H9 (cell line): ENCODE data around the gene RASGRF1. TPM values are rescaled to one million over a fixed set of nuclear protein-coding genes. Genes with fewer than 3 reads are reported as not detected.

Source experiments
- DNase-seq: peaks from one replicate; pipeline ENCODE4 v3.0.0-alpha.2; 2017
- H2AFZ ChIP-seq: one replicate; pipeline ENCODE4 v1.6.1; 2013; ENCODE audit warnings: mild to moderate bottlenecking, low read length, control low read depth, moderate library complexity
- H2AK5ac ChIP-seq: 2 replicates; pipeline ENCODE4 v1.6.1; 2013; ENCODE audit warnings: low read length, control low read depth, mixed read lengths; ENCODE audit not compliant: insufficient read length
- H2BK120ac ChIP-seq: one replicate; pipeline ENCODE4 v1.6.1; 2013; ENCODE audit warnings: low read depth, mild to moderate bottlenecking, low read length, control low read depth, inconsistent platforms; ENCODE audit not compliant: poor library complexity, severe bottlenecking
- H2BK12ac ChIP-seq: 2 replicates; pipeline ENCODE4 v1.6.1; 2013; ENCODE audit warnings: low read length, control low read depth, mixed read lengths, low read depth; ENCODE audit not compliant: insufficient read length
- H2BK15ac ChIP-seq: 2 replicates; pipeline ENCODE4 v1.6.1; 2013; ENCODE audit warnings: low read depth, low read length, control low read depth
- H2BK20ac ChIP-seq: one replicate; pipeline ENCODE4 v1.6.1; 2013; ENCODE audit warnings: low read depth, mild to moderate bottlenecking, low read length, control low read depth, inconsistent platforms; ENCODE audit not compliant: poor library complexity, severe bottlenecking
- H2BK5ac ChIP-seq: 2 replicates; pipeline ENCODE4 v1.6.1; 2013; ENCODE audit warnings: low read length, control low read depth, mixed read lengths; ENCODE audit not compliant: insufficient read length
- H3K14ac ChIP-seq: 2 replicates; pipeline ENCODE4 v1.6.1; 2013; ENCODE audit warnings: low read length, control low read depth; ENCODE audit not compliant: insufficient read depth
- H3K18ac ChIP-seq: 2 replicates; pipeline ENCODE4 v1.6.1; 2013; ENCODE audit warnings: low read depth, mild to moderate bottlenecking, mixed read lengths, low read length, control low read depth; ENCODE audit not compliant: insufficient read length
- H3K23ac ChIP-seq: 2 replicates; pipeline ENCODE4 v1.6.1; 2013; ENCODE audit warnings: low read length, control low read depth, mixed read lengths, low read depth; ENCODE audit not compliant: insufficient read length
- H3K23me2 ChIP-seq: 2 replicates; pipeline ENCODE4 v1.6.1; 2013; ENCODE audit warnings: low read depth, mild to moderate bottlenecking, mixed read lengths, low read length, control low read depth; ENCODE audit not compliant: insufficient read length, poor library complexity, severe bottlenecking
- H3K27ac ChIP-seq: 2 replicates; pipeline ENCODE4 v1.5.1; 2013; ENCODE audit warnings: low read length, control low read depth, mixed read lengths, low read depth; ENCODE audit not compliant: insufficient read length
- H3K27me3 ChIP-seq: 2 replicates; pipeline ENCODE4 v1.6.1; 2013; ENCODE audit warnings: low read length, control low read depth, inconsistent platforms; ENCODE audit not compliant: insufficient read depth
- H3K4ac ChIP-seq: 2 replicates; pipeline ENCODE4 v1.6.1; 2013; ENCODE audit warnings: low read depth, mild to moderate bottlenecking, control low read depth, inconsistent platforms, low read length, moderate library complexity
- H3K4me1 ChIP-seq: 2 replicates; pipeline ENCODE4 v1.6.1; 2013; ENCODE audit warnings: low read length, control low read depth, inconsistent platforms; ENCODE audit not compliant: insufficient read depth
- H3K4me2 ChIP-seq: 2 replicates; pipeline ENCODE4 v1.6.1; 2013; ENCODE audit warnings: low read length, control low read depth, mixed read lengths; ENCODE audit not compliant: insufficient read length, insufficient read depth
- H3K56ac ChIP-seq: 2 replicates; pipeline ENCODE4 v1.6.1; 2013; ENCODE audit warnings: low read depth, mild to moderate bottlenecking, mixed read lengths, low read length, control low read depth; ENCODE audit not compliant: insufficient read length
- H3K79me1 ChIP-seq: 2 replicates; pipeline ENCODE4 v1.6.1; 2013; ENCODE audit warnings: low read depth, mild to moderate bottlenecking, moderate library complexity, low read length, control low read depth, inconsistent platforms; ENCODE audit not compliant: insufficient read depth, poor library complexity, severe bottlenecking
- H3K79me2 ChIP-seq: 2 replicates; pipeline ENCODE4 v1.6.1; 2013; ENCODE audit warnings: low read length, control low read depth, inconsistent platforms; ENCODE audit not compliant: insufficient read depth
- H3K9ac ChIP-seq: 2 replicates; pipeline ENCODE4 v1.6.1; 2013; ENCODE audit warnings: low read length, control low read depth, mixed read lengths; ENCODE audit not compliant: insufficient read length; ENCODE audit errors: extremely low read depth
- H3K9me3 ChIP-seq: one replicate; pipeline ENCODE4 v1.6.1; 2013; ENCODE audit warnings: low read depth, low read length, inconsistent platforms; ENCODE audit not compliant: control insufficient read depth
- H3T11ph ChIP-seq: one replicate; pipeline ENCODE4 v1.6.1; 2013; ENCODE audit warnings: mild to moderate bottlenecking, low read length, control low read depth, inconsistent platforms
- H4K20me1 ChIP-seq: one replicate; pipeline ENCODE4 v1.6.1; 2013; ENCODE audit not compliant: control insufficient read depth, insufficient read length, insufficient read depth
- H4K5ac ChIP-seq: 2 replicates; pipeline ENCODE4 v1.6.1; 2013; ENCODE audit warnings: low read depth, mild to moderate bottlenecking, mixed read lengths, low read length, control low read depth; ENCODE audit not compliant: insufficient read length
- H4K8ac ChIP-seq: replicated peaks from 2 replicates; pipeline ENCODE4 v1.6.1; 2013; ENCODE audit warnings: low read length, control low read depth, mixed read lengths, low read depth; ENCODE audit not compliant: insufficient read length
- H4K91ac ChIP-seq: 2 replicates; pipeline ENCODE4 v1.6.1; 2013; ENCODE audit warnings: low read depth, mild to moderate bottlenecking, moderate library complexity, mixed read lengths, low read length, control low read depth; ENCODE audit not compliant: insufficient read length
- H3K27ac Mint-ChIP-seq, 3 experiments: 2 replicates in 2 of 3; 3 replicates in 1 of 3; pipeline ENCODE4 v1.8.0; 2020 to 2021; ENCODE audit warnings: mixed read lengths in 3 of 3, mild to moderate bottlenecking in 1 of 3, moderate library complexity in 1 of 3
- H3K27me3 Mint-ChIP-seq: 2 replicates; pipeline ENCODE4 v1.8.0; 2021; ENCODE audit warnings: low read depth, mild to moderate bottlenecking, moderate library complexity, mixed read lengths
- H3K36me3 Mint-ChIP-seq, 3 experiments: 2 replicates in 2 of 3; 3 replicates in 1 of 3; pipeline ENCODE4 v1.8.0; 2020 to 2021; ENCODE audit warnings: low read depth in 3 of 3, mixed read lengths in 3 of 3; ENCODE audit not compliant: insufficient read depth in 1 of 3
- H3K4me1 Mint-ChIP-seq, 2 experiments: 2 replicates each; pipeline ENCODE4 v1.8.0; 2020; ENCODE audit warnings: mixed read lengths in 2 of 2
- H3K4me3 Mint-ChIP-seq, 2 experiments: 2 replicates in 1 of 2; 3 replicates in 1 of 2; pipeline ENCODE4 v1.8.0; 2020 to 2021; ENCODE audit warnings: mild to moderate bottlenecking in 2 of 2, mixed read lengths in 2 of 2, moderate library complexity in 1 of 2
- H3K9me3 Mint-ChIP-seq, 2 experiments: 2 replicates in 1 of 2; 3 replicates in 1 of 2; pipeline ENCODE4 v1.8.0; 2020; ENCODE audit warnings: mild to moderate bottlenecking in 2 of 2, mixed read lengths in 2 of 2, moderate library complexity in 1 of 2
- WGBS: extraction: QIAGEN DNeasy Blood & Tissue Kit; methylation state at CpG from one replicate; pipeline ENCODE4 v1.1.7; 2013; ENCODE audit warnings: missing lambda C conversion rate, low lambda C conversion rate, mixed read lengths; ENCODE audit not compliant: insufficient read length; ENCODE audit errors: extremely low coverage; 5-methylcytosine and 5-hydroxymethylcytosine counted together
- total RNA-seq: library from RNA; stranded (reverse); gene quantifications from 2 replicates; pipeline ENCODE4 v1.2.1, GENCODE V29; 2021
- TF ChIP-seq, protein P1 (sequence below): fragments of 200-600 bp; sonication (generic); conservative IDR thresholded peaks from 3 replicates; pipeline ENCODE4 v1.8.0; 2021; ENCODE audit warnings: antibody characterized with exemption, mild to moderate bottlenecking

The RASGRF1 gene
- total RNA-seq, 1 experiment from 2014 or later = 0.48 TPM

DNA sequence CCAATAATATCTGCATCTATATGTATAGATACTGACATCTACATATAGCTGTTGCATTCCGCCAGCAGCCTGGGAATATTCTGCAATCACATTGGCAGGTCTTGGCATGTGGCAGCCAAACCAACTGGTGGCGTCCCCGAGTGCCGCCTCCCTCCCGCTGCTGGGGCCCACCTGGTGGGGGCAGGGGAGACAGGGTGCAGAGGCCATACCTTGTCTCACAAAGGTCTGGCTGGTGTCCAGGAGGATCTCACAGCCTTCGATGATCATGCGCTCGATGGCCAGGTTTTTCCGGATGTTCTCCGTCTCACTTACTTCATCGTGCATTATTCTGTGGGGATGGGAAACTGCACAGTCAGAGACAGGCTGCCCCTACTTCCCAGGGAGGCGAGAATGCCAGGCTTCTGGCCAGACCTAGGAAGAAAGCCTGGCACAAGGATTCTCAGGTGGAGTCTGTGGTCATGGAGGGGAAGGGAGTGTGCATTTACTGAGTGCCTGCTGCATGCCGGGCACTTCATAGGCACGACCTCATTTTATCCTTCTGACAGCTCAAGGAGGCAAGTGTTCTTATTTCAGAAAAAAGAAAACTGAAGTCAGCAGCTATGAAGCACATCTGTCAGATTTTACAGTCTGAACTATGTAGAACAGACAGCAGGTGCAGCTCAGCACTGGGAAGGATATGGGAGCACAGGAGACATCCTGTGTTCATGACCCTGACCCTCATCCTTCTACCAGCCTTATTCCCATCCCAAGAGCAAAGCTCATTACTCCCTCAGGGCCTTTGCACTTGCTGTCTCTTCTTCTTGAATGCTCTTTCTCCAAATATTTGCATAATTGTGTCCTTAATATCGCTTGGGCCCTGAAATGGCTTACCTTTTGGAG, 62.8 kb downstream of the RASGRF1 start:
- DNase-seq = no peak
- Histone ChIP-seq H3K4me2 (no peak overlapping the region), H3K27ac (no peak overlapping the region), H2BK5ac (no peak overlapping the region), H3K9me3 (no peaks in the 10 kb centered on the region), H3K14ac (no peak overlapping the region; the same call in 1 of the 2 replicates), H3T11ph (no peak overlapping the region), H3K27me3 (no peaks in the 10 kb centered on the region), H4K5ac (no peak overlapping the region), H3K56ac (no peak overlapping the region), H3K79me2 (no peaks in the 10 kb centered on the region), H2BK12ac (no peak overlapping the region), H3K9ac (no peak overlapping the region), H4K91ac (no peak overlapping the region), H3K18ac (no peak overlapping the region), H2BK20ac (no peak overlapping the region), H4K8ac (no peak overlapping the region), H2BK120ac (no peak overlapping the region), H2AFZ (no peak overlapping the region), H3K23ac (no peak overlapping the region), H4K20me1 (no peaks in the 10 kb centered on the region), H3K23me2 (peaks cover 2% of the 10 kb centered on the region), H2BK15ac (no peak overlapping the region), H2AK5ac (no peak overlapping the region), H3K4ac (no peak overlapping the region), H3K4me1 (no peaks in the 10 kb centered on the region), H3K79me1 (no peaks in the 10 kb centered on the region)
- Mint-ChIP-seq H3K27me3 (peaks cover 3% of the 10 kb centered on the region), H3K4me3 (no peak overlapping the region), H3K36me3 (peaks cover 2 to 12% (median 4%) of the 10 kb centered on the region in 3 experiments; a peak in 4 of 7 replicates), H3K9me3 (peaks cover 10 to 16% of the 10 kb centered on the region in 2 experiments), H3K4me1 (peaks cover 6 to 8% of the 10 kb centered on the region in 2 experiments; a peak in 3 of 4 replicates), H3K27ac (no peak overlapping the region)
- WGBS = no CpG with 5 or more reads among the region's 15 CpGs
- TF ChIP-seq, protein P1, sequence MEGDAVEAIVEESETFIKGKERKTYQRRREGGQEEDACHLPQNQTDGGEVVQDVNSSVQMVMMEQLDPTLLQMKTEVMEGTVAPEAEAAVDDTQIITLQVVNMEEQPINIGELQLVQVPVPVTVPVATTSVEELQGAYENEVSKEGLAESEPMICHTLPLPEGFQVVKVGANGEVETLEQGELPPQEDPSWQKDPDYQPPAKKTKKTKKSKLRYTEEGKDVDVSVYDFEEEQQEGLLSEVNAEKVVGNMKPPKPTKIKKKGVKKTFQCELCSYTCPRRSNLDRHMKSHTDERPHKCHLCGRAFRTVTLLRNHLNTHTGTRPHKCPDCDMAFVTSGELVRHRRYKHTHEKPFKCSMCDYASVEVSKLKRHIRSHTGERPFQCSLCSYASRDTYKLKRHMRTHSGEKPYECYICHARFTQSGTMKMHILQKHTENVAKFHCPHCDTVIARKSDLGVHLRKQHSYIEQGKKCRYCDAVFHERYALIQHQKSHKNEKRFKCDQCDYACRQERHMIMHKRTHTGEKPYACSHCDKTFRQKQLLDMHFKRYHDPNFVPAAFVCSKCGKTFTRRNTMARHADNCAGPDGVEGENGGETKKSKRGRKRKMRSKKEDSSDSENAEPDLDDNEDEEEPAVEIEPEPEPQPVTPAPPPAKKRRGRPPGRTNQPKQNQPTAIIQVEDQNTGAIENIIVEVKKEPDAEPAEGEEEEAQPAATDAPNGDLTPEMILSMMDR = no peak
